Stimulated activated CD8-positive, alpha-beta memory T cell treated with anti-CD3 and anti-CD28 coated beads, Interleukin-15, amount 100 ng/mL, for 24 hours (primary cell): ENCODE results near the gene ZBTB7C.

Source experiments
- DNase-seq: peaks from one replicate; pipeline ENCODE4 v3.0.0-alpha.2; 2020; ENCODE audit warnings: low read depth

Gene ZBTB7C

DNA sequence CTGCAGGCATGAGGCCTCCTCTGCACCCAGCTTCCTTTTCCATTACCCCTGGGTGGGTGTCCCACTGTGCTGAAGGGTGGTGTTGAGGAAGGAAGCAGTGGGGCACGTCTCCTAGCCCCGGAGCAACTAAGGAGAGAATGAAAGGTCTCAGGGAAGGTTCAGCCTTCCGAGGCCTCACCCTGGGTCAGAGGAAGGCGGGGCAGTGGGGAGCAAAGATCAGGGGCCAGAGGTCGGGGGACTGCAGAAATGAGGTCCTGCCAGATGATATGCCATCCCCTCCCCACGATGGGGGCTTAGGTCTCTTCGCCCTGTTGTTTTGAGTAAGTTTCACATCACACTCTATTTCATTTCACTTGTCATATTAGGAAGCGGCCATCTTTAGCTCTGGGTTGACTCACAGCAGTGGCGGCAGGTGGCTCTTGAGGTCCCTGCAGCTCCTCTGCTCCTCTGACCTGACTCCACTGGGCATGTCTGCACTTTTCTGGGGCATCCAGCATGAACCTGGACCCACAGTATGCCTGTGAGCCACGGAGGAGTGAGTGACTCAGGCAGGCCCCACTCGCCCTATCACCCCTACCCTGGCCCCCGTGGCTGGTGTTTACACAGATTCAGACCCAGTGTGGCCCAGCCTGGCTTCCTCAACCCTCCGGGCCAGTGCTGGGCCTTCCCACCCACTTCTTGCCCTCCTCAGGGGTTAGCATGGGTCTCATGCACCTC, 325.0 kb downstream of the ZBTB7C start:
- no peak for DNase-seq

DNA sequence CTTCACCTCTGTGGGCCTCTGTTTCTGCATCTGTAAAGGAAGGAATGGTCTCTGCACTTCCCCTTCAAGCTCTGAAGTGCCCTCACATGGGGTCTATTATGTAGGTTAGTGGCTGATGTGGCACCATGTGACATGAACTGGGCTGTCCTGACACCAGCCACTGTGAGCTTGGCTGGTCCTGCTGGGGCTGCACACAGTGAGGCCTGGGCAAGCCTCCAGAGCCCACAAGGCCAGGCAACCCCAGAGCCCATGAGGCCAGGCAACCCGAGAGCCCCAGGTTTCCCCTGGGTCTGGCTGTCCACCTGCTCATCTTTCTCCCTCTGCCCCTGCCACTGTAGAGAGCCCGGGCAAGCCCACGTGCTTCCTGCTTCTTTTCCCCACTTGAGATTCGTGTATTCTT, 328.6 kb downstream of the ZBTB7C start:
- DNase-seq, result no peak

DNA sequence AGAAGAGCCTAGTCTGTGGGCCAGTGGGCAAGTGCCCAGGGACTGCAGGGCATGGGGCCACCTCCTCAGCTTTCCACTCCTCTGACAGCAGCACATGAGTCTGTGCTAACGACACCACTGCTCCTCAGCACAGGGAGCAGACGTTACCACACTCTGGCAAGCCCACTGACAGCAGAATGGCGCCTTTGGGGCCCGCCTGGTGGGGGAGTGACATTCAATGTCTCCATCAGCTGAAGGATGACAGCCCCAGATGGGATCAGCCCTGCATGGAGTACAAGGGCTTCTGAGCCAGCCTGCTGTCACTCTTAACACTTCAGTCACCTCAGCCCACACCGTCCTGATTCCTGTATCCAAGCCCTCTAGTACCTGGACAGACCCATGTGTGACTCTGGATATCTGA, 329.3 kb downstream of the ZBTB7C start:
- no peak for DNase-seq

DNA sequence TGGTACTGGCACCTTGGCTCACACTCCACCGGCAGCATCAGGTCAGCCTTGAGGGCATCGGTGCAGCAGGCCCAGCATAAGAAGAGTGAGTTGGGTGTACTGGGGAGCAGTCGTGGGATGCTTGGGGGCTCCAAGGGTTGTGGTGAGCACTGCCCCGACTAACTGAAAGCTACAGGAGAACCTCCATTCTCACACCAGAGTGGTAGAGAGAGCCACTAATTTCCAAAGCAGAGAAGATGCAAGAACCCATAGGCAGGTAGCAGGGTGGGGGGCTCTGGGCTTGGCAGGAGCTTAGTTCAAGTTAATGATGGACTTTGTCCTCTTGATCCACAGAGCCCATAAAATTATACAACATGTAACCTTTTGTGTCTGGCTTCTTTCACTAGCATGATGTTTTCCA, 330.7 kb downstream of the ZBTB7C start:
- no peak for DNase-seq

DNA sequence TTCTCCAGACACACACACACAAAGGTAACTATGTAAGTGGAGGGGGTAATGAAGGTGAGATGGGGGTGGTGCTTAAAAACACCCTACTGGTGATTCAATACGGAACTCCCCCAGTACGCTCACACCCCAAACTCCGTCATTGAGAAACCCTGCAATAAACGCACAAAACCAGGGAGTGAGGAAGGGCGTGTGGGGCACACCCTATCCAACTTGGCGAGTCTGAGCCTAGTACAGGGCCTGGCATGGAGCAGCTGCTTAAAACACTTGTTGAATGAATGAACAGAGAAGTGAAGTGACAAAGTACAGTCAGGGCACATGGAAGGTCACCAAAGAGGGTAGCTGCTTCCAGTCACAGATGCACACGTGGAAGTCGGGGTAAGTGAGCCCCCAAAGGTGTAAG, 331.9 kb downstream of the ZBTB7C start:
- DNase-seq, result no peak

DNA sequence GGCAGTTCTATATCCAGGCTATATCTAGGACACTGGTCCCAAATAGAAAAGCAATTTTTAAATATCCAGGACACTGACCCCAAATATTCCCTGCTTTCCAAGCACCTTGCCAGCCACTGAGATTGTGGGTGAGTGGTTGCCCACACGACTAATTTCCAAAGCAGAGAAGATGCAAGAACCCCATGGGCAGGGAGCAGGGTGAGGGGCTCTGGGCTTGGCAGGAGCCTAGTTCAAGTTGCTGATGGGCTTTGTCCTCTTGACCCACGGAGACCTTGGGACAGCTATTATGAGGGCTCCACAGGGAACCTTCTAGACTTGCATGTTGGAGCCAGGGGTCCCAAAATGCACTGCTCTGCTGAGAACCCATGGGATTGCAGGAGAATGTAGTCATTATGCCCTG, 332.7 kb downstream of the ZBTB7C start:
- DNase-seq, result no peak

DNA sequence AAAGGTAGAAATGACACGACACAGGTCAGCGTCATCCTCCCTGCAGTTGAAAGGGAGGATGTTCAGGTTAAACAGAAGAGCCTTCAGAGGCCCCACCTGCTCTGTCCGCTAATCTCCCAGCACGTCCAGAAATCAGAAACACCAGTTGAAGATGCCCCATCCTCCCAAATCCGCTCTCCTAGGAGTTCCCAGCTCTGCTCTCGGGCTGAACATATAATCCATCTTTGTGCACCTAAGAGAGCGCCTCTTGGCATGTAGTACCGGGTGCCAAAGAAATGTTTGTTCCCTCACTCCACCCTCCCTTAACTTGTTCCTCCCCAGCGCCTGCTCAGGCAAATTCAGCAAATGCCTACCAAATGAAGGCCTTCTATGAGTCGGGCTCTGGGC, 333.5 kb downstream of the ZBTB7C start:
- no peak for DNase-seq

DNA sequence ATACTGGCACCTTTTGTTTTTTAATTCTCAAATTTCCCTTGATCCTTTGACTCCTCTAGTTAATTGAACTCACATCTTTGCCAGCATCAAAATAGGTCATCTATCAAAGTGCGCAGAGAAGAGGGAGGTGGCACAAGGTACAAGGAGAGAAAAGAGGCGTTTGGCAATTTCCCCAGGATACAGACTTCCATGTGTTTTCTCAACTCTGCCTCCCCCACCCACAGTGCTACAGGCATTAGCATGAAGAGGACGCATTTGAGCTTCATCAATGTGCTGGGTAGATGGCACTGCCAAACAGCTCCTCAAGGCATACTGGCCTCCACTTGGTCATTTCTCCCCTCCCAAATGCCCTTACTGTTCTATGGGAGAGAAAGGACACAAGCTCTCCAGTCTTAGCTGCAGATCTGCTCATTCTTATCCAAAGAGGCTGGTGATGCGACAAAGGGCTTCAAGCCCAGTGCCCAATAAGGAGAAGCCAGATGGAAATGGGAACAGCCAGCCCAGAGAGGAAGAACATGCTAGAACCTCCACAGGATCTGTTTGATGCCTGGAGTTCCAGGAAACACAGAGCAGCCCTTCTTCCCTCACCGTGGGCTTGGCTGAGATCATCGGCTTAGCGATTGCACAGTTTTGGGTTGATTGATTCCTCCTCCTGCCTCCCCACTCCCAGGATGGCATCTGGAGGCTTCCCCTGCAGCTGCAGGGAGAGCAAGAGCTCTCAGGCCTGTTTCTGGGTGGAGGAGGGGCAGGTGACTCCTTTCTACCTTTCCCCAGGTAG, 334.1 kb downstream of the ZBTB7C start:
- no peak for DNase-seq

DNA sequence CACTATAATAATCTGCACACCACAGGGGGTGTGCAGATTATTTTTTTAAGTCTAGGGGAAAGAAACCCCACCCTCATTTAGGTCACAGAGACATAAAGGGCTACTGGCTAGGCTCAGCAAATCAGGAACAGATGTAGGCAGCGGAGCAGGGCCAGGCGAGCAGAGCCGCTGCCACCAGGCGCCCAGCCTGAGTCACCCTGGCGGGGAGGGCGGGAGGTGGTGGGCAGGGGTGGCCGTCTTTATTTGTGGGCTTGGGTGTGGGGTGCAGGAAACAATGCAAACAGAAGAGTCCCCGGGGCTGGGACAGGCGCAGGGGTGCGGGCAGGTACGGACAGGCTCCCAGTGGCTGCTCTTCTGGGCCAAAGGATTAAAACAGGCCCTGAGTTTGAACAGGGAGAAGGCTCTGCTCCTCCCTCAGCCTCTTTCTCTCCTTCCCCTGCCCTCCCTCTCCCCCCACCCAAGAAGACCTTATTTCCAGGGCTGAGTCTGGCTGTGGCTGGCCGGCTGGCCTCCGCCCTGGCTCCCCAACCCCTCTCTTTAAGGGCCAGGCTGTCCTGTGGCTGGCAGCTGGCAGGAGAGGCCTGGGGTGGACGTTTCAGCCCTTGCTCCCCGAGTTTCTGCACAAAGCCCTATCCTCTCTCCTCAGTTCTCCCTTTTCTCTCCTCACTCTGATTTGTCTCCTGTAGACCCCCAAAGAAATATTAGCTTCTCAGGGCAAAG, 335.8 kb downstream of the ZBTB7C start:
- DNase-seq, result no peak

DNA sequence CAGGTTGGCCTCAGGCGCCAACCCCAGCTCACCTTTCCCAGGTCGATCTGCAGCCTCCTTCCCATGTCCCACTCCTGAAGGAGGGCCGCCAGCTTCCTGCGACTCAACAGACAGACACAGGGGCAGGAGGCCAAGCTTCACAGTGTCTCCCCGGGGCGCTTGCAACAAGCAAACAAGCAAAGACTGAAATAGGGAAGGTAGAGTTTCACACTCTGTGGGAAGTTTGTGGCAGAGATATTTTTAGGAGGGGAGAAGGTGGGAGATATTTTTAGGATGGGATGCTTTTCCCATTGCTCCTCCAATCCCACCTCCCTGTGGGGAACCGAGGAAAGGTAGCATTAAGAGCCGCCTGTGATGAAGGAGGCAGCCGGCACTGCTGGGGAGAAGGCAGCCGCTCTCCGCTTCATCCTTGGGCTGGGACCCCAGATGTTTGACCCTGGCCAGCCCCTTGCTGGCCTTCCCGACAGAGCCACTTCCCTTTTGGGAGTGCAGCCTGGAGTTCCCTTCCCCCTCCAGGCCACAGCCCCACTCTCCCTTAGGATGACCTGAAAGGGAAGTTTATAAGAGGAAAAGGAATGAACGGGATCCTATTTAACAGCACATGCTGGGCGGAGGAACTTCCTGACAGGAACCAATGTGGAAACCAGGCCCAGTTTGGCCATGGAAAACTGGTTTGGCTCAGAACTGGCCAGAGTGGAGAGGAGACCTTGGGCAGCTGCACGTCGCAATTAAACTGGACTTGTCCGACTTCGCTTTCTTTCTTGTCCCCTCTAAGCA, 336.6 kb downstream of the ZBTB7C start:
- no peak for DNase-seq

DNA sequence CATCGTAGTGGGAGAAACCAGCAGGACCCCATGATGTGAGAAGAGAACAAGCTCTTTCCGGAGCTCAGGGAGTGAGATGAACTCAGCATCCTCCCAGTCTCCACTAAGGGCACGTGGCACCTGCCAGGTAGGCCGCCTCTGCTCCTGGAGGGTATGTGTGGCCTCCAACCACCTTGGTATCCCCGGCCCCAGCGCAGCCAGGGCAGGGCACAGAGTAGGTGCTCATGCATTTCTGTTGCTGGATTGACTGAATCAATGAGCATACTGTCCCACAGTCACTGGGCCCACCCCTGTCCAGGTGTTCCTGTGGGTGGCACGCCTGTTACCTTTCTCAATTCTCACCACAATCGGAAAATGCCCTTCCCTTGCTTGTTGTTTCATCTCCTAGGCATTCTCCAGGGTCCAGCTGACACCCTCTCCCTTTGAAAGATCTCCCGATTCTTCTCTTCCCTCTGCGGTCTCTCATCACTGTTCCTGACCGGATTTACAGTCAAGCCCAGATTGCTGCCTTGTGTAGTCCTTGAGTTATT, 340.2 kb downstream of the ZBTB7C start:
- no peak for DNase-seq

DNA sequence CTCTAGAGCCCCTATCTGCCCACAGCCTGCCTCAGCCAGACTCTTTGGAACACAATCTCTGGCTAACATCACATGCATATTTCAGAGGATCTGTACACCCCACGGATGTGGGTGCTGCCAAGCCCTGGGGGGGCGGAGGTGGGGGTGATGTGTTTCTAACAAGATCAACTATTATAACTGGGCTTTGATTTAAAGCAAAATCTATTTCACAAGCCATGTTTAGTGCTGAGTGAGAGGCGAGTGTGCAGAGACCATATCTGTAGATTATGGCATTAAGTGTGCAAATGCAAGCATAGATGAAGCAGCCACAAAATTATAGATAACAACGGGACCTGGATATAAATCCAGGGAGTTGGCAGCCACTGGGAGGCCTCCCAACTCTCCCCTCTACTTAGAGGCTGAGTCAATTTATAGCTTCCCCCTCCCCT, 342.9 kb downstream of the ZBTB7C start:
- DNase-seq, result no peak

DNA sequence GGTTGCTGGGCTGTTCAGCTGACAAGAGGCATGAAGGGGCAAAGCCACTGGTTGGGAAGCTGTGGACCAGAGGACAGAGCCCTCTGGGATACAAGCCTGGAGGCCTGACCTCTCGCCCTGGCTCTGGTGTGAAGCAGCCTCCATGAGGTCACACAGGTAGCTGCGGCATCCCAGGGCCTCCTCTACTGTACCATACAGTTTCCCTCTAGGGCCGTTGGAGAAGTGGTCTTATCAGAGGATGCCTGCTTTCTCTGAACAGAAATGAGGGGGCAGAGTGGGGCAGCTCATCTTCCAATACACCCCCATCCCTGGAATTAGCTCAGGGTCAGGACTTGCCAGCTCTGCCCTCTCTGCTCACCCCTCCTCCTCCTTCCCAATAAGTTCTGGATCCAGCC, 343.6 kb downstream of the ZBTB7C start:
- DNase-seq, result no peak

DNA sequence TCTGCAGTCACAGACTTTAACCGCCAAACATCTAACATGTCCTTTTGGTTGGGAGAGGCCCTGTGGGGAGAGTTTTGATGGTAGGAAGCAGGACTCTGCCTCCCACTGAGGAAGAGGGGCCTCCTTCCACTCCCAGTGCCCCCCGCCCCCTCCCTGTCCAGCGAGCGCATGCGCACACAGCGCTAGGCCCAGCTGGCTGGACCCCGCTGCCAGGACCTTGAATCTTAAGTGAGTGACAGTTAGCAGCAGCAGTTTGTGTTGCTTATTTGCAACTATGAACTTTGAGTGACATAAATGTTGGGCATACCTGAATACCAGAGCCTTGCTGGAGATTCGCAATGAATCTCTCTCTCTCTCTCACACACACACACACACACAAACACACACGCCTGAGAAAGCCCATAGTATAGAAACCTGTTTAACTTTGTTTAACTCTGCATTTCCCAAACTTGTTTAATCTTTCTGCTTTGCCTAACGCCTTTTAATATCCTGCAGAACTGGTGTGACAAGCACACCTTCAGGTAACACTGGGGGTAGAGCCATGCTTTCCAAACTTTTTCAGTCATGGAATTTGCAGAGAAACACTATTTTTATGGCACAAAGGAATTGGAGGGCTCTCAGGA, 344.1 kb downstream of the ZBTB7C start:
- no peak for DNase-seq

DNA sequence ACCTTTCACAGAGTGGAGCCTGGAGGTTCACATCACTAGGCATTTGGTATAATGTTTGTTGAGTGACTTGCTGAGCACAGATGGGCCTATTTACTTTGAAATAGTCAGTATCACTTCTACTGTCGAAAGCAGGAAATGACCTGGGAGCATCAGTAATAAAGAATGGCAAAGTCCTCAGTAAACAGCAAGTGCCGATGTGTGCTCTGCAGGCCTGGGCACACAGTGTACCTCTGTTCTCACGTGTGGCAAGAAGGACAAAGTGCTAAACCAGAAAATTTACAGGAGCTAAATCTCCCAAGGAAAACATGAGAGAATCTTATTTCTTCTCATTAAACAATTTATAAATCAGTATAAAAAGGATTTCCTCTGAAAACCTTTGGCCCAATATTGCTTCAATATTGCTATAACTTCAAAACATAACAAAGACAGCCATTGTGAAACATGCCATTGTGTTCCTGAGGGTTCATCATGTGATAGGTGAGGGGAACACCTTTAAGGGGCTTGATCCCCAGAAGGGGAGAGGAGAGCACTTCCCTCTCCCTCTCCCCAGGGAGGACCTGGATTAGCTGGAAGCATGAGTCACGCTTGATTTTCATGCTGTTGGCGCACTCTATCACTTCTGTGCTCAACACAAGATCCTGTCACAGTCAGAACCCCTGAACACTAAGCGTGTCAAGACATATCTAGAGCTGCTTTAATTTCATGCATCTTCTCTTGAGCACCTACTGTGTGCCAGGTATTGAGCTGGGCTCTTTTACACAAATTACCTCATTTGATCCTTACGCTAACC, 347.2 kb downstream of the ZBTB7C start:
- no peak for DNase-seq

DNA sequence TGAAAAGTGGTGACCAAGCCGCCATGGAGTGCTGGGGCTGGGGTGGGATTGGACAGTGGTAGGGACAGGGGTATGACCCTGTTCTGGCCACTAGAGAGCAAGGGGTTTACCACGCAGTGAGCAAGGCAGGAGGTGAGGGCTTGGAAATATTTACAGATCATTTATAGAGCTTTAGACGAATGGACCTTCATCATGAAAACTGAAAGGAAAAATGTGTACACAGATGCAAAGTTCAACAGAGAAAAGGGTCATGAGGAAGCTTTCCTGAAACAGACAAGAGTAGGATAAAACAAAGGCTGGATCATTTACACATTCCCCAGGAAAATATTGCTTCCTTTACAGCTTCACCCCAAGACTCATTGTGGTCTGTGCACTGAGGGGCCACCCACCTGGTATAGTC, 348.2 kb downstream of the ZBTB7C start:
- no peak for DNase-seq

DNA sequence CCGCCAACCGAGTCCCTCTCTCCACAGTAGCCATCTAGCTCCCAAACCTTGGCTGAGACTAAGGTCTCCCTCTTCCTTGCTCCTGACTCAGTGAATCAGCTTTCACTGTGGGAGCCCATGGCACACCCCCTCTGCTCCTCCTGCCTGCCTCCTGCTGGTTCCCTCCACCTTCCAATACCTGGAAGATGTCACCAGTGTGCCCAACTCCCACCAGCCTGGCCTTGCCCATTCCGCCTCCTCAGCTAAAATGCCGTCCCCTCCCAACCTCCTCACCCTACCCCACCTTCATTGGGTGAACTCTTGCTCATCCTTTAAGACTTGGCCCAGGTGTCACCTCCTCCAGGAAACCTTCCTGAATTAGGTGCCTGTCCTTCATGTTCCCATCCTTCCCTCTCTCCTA, 348.8 kb downstream of the ZBTB7C start:
- DNase-seq, result no peak

DNA sequence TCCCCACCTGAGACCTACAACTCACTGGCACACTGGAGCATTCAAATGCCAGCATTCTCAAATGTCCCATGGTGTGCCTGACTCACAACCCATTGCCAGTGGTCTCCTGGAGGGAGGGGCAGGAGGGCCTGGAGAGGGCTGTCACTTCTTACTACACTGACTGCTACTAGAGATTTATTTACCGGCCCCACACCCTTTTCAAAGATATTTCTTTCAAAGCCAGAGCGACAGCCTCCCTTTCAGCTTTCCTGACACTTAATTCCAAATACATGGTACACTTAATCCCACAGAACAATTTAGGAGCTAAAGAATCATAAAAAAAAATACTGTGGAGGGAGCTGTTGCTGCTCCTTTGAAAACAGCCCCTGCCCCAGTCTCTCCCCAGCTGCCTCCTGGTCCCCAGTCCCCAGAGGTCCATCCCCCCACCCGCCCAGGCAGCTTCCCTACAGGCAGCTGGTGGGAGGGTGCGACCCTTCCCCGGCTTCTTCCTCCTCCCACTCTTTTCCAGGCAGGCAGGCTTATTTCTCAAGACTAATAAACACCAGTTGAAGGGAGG, 349.6 kb downstream of the ZBTB7C start:
- no peak for DNase-seq

DNA sequence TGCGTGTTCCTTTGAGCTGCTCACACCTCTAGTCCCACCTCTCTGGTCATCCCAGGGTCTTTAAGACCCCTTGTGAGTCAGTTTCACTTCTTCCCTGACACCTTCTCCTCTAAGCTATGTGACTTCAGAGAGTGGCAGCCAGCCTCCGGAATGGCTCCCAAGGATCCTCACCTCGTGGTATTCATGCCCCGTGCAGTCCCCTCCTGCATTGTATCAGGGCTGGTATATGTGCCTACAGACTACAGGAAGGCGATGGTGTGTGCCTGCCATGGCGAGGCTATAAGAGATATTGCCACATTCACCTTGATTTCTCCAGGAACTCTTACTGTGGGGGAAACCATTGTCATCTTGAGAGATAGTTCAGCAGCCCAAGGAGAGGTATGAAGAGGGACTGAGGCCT, 350.7 kb downstream of the ZBTB7C start:
- DNase-seq, result no peak

DNA sequence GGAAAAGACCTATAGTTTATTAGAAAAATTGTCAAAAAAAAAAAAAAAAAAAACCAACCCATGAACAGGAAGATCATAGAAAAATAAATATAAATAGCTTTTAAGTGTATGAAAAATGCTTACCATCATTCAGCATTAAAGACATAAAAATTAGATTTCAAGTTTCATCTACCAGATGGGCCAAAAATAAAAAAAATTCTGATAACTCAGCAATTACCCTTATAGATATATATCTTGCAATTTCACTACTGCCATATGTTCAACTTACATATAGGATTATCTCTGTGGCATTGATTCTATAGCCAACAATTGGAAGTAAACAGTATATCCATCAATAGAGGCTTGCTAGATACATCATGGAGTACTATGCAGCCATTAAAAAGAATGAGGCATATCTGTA, 352.2 kb downstream of the ZBTB7C start:
- DNase-seq, result no peak

DNA sequence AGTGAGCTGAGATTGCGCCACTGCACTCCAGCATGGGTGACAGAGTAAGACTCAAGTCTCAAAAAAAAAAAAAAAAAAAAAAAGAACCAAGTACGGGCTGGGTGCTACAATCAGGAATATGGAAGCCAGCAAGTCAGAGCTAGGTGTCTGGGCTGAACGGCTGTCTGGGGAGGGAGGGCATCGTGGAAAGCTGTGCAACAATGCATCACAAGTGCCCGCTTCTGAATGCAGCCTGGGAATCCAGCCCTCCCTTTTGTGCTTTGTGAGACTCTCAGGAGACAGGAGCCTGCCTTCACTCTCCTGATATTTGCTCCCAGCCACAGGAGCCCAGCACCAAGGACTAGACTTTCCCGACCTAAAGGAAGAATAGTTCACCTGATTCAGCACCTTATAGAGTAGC, 353.8 kb downstream of the ZBTB7C start:
- no peak for DNase-seq
